Kidney (tissue), 14 donors: ENCODE measurements around the gene NAA11. TPM values are rescaled to one million over a fixed set of nuclear protein-coding genes. Genes with fewer than 3 reads are reported as not detected.

ENCODE experiments used
- DNase-seq, 5 donors: peaks; one replicate each; pipeline ENCODE4 v3.0.0-alpha.2; 2013 to 2020
- FAIRE-seq: peaks from 2 replicates; lab custom pipeline; 2012; peaks lifted over from hg19 to GRCh38; lab: Jason Lieb, UNC
- H3K27ac ChIP-seq, 2 donors: one replicate each; pipeline ENCODE4 v1.7.0; 2013; ENCODE audit warnings: low read depth in 2 of 2, low read length in 2 of 2, inconsistent platforms in 1 of 2
- H3K27me3 ChIP-seq: one replicate; pipeline ENCODE4 v1.7.1; 2013; ENCODE audit warnings: low read length, inconsistent platforms; ENCODE audit not compliant: control insufficient read depth, insufficient read depth
- H3K36me3 ChIP-seq, 3 donors: one replicate each; pipeline versions ENCODE4 v1.7.0 to v1.7.1; 2013; ENCODE audit warnings: low read length in 3 of 3, control low read depth in 1 of 3, inconsistent platforms in 1 of 3; ENCODE audit not compliant: insufficient read depth in 3 of 3, control insufficient read depth in 2 of 3
- H3K4me1 ChIP-seq, 3 donors: one replicate each; pipeline versions ENCODE4 v1.7.0 to v1.7.1; 2013; ENCODE audit warnings: low read length in 3 of 3, inconsistent platforms in 1 of 3, low read depth in 1 of 3; ENCODE audit not compliant: control insufficient read depth in 2 of 3, insufficient read depth in 2 of 3
- H3K4me3 ChIP-seq, 3 donors: one replicate each; pipeline versions ENCODE4 v1.7.0 to v1.8.1; 2013; ENCODE audit warnings: low read length in 3 of 3, control low read depth in 1 of 3, inconsistent platforms in 1 of 3
- H3K9ac ChIP-seq, 3 donors: one replicate each; pipeline versions ENCODE4 v1.7.0 to v1.7.1; 2013; ENCODE audit warnings: low read length in 3 of 3, control low read depth in 1 of 3, inconsistent platforms in 1 of 3
- H3K9me3 ChIP-seq, 3 donors: one replicate each; pipeline versions ENCODE4 v1.7.0 to v1.7.1; 2013; ENCODE audit warnings: low read length in 3 of 3, control low read depth in 1 of 3, inconsistent platforms in 1 of 3; ENCODE audit not compliant: control insufficient read depth in 2 of 3, insufficient read depth in 1 of 3
- CTCF ChIP-seq: IDR thresholded peaks from 3 replicates; pipeline ENCODE4 v1.5.1; 2012; ENCODE audit warnings: mild to moderate bottlenecking, moderate library complexity, borderline replicate concordance; ENCODE audit not compliant: insufficient read depth; ENCODE audit errors: extremely low read depth
- intact Hi-C: fragments of 100-400 bp; cut with DNase I; formaldehyde crosslinking; loops from one replicate; pipeline ENCODE4 v1.11.1; 2022
- polyA plus RNA-seq: library from polyadenylated mRNA; stranded (reverse); fragments of 350-450 nt; fragmentation: Illumina TruSeq; extraction: RNeasy Lipid Tissue Mini Kit (QIAGEN cat#74804); gene quantifications from one replicate; pipeline ENCODE4 v1.2.3, GENCODE V29; 2014; ENCODE audit warnings: low read depth, low replicate concordance; ENCODE audit not compliant: insufficient read depth
- total RNA-seq: library from RNA; stranded (reverse); fragmentation: NEBNext Ultra II Directional; extraction: Animal tissue kit (Norgen Biotek cat#: 25700); gene quantifications from one replicate; pipeline ENCODE4 v1.2.1, GENCODE V29; 2021
- donor health status: control.
- donor health status: control.
- donor health status: control.
- donor health status: control.
- donor health status: control.
- donor health status: DM: yes; HTN: yes; CAD: no.
- donor health status: Normal renal cell carcinoma (clear cell type).

NAA11 gene
- total and polyA plus RNA-seq, 2 donors from 2014 or later = not detected

GRCh38 chr4:79315891-79316290 lies 10.0 kb downstream of the NAA11 start:
- DNase-seq = no peak
- TF ChIP-seq CTCF = no peak
- peaks cover 0 to 11% (median 0%) of the 10 kb centered on the region in 3 donors for H3K4me1 ChIP-seq
- H3K9me3 ChIP-seq = no peaks in the 10 kb centered on the region
- H3K36me3 ChIP-seq = no peaks in the 10 kb centered on the region
- no peak overlapping the region for H3K27ac ChIP-seq
- intact Hi-C loops = no loop called here
- H3K9ac ChIP-seq = no peak overlapping the region
- no peaks in the 10 kb centered on the region for H3K27me3 ChIP-seq
- no peak overlapping the region for H3K4me3 ChIP-seq
- FAIRE-seq = no peak

- Histone ChIP-seq H3K4me3 (no peak overlapping the region), H3K27me3 (no peaks in the 10 kb centered on the region), H3K27ac (no peak overlapping the region), H3K4me1 (peaks cover 0 to 7% (median 0%) of the 10 kb centered on the region in 3 donors), H3K9me3 (no peaks in the 10 kb centered on the region), H3K9ac (no peak overlapping the region), H3K36me3 (no peaks in the 10 kb centered on the region)
- no peak for DNase-seq
- intact Hi-C loops = no loop called here
- FAIRE-seq = no peak
- no peak for TF ChIP-seq CTCF
These were observed 14.6 kb downstream of the NAA11 start for GRCh38 chr4:79311279-79311678.

- TF ChIP-seq CTCF = no peak
- H3K4me1 ChIP-seq = peaks cover 0 to 7% (median 0%) of the 10 kb centered on the region in 3 donors
- no peaks in the 10 kb centered on the region for H3K27me3 ChIP-seq
- no peak overlapping the region for H3K4me3 ChIP-seq
- H3K9ac ChIP-seq = no peak overlapping the region
- intact Hi-C loops = no loop called here
- no peak overlapping the region for H3K27ac ChIP-seq
- DNase-seq (no peak), FAIRE-seq (no peak)
- no peaks in the 10 kb centered on the region for H3K9me3 ChIP-seq
- no peaks in the 10 kb centered on the region for H3K36me3 ChIP-seq
These were observed 16.9 kb downstream of the NAA11 start for GRCh38 chr4:79308971-79309370.

GRCh38 chr4:79308137-79308536 lies 17.7 kb downstream of the NAA11 start:
- FAIRE-seq (no peak), DNase-seq (no peak)
- no peak overlapping the region for H3K4me3 ChIP-seq
- intact Hi-C loops = no loop called here
- H3K9ac ChIP-seq = no peak overlapping the region
- H3K4me1 ChIP-seq = no peaks in the 10 kb centered on the region
- no peak for TF ChIP-seq CTCF
- H3K36me3 ChIP-seq = no peaks in the 10 kb centered on the region
- H3K27me3 ChIP-seq = no peaks in the 10 kb centered on the region
- no peak overlapping the region for H3K27ac ChIP-seq
- no peaks in the 10 kb centered on the region for H3K9me3 ChIP-seq
